H1 (cell line): ENCODE results near the gene STARD7. TPM values are rescaled to one million over a fixed set of nuclear protein-coding genes. Genes with fewer than 3 reads are reported as not detected.

ENCODE experiments used
- CTCF ChIA-PET: fragments of 300-600 bp; sonication (Branson Sonifier 250); formaldehyde crosslinking; loops from one replicate; lab custom pipeline; 2021; ENCODE audit not compliant: partially characterized antibody; lab: Charles Lee
- POLR2A ChIA-PET: fragments of 300-600 bp; sonication (Branson Sonifier 250); formaldehyde crosslinking; loops from one replicate; lab custom pipeline; 2021; ENCODE audit warnings: inconsistent platforms; ENCODE audit not compliant: partially characterized antibody; lab: Charles Lee
- DNase-seq, 2 experiments: peaks; one replicate each; pipeline versions ENCODE4 v3.0.0 to v3.0.0-alpha.2; 2010 to 2022; ENCODE audit warnings: low spot score in 2 of 2, low read depth in 1 of 2, mixed read lengths in 1 of 2
- FAIRE-seq: peaks from 2 replicates; lab custom pipeline; 2011; peaks lifted over from hg19 to GRCh38; lab: Jason Lieb, UNC
- H2AFZ ChIP-seq: 2 replicates; pipeline ENCODE4 v1.8.1; 2012; ENCODE audit warnings: low read length, inconsistent platforms
- H2AK5ac ChIP-seq: 2 replicates; pipeline ENCODE4 v1.6.1; 2013; ENCODE audit warnings: low read depth, low read length
- H2BK120ac ChIP-seq: replicated peaks from 2 replicates; pipeline ENCODE3; 2013; ENCODE audit warnings: low read depth, low read length, inconsistent platforms
- H2BK12ac ChIP-seq: 2 replicates; pipeline ENCODE4 v1.6.1; 2013; ENCODE audit warnings: low read depth, low read length
- H2BK15ac ChIP-seq: 2 replicates; pipeline ENCODE4 v1.6.1; 2013; ENCODE audit warnings: low read length
- H2BK20ac ChIP-seq: 2 replicates; pipeline ENCODE4 v1.6.1; 2013; ENCODE audit warnings: low read length
- H2BK5ac ChIP-seq: 2 replicates; pipeline ENCODE4 v1.6.1; 2013; ENCODE audit warnings: low read depth, low read length
- H3K14ac ChIP-seq: 2 replicates; pipeline ENCODE4 v1.6.1; 2013; ENCODE audit warnings: inconsistent platforms; ENCODE audit not compliant: insufficient read length
- H3K18ac ChIP-seq: 2 replicates; pipeline ENCODE4 v1.6.1; 2013; ENCODE audit warnings: low read length; ENCODE audit errors: extremely low read depth
- H3K23ac ChIP-seq: 2 replicates; pipeline ENCODE4 v1.6.1; 2013; ENCODE audit warnings: inconsistent platforms; ENCODE audit not compliant: insufficient read length
- H3K23me2 ChIP-seq: 2 replicates; pipeline ENCODE4 v1.6.1; 2013; ENCODE audit warnings: low read depth, low read length
- H3K27ac ChIP-seq: 2 replicates; pipeline ENCODE4 v1.6.1; 2011; ENCODE audit warnings: low read depth, low read length, inconsistent platforms
- H3K27me3 ChIP-seq, 4 experiments: replicated peaks in 1 of 4; 1 replicate in 1 of 4; 2 replicates in 3 of 4; pipeline versions ENCODE4 v1.6.1 to v1.8.1; 2011 to 2013; ENCODE audit warnings: low read length in 3 of 4, mild to moderate bottlenecking in 3 of 4, inconsistent platforms in 2 of 4, mixed read lengths in 2 of 4, moderate library complexity in 1 of 4; ENCODE audit not compliant: control insufficient read depth in 3 of 4, insufficient read depth in 3 of 4; ENCODE audit errors: extremely low read depth in 1 of 4
- H3K36me3 ChIP-seq, 4 experiments: 2 replicates each; pipeline versions ENCODE4 v1.6.1 to v1.8.1; 2011 to 2013; ENCODE audit warnings: mild to moderate bottlenecking in 4 of 4, low read length in 3 of 4, moderate library complexity in 2 of 4, control low read depth in 1 of 4, inconsistent platforms in 1 of 4; ENCODE audit not compliant: insufficient read depth in 4 of 4, control insufficient read depth in 2 of 4
- H3K4ac ChIP-seq: replicated peaks from 2 replicates; pipeline ENCODE3; 2013; ENCODE audit warnings: low read length, low read depth, mixed read lengths, inconsistent platforms; ENCODE audit not compliant: insufficient read length
- H3K4me1 ChIP-seq, 4 experiments: replicated peaks in 1 of 4; 1 replicate in 1 of 4; 2 replicates in 3 of 4; pipeline versions ENCODE4 v1.6.1 to v1.8.1; 2011 to 2013; ENCODE audit warnings: low read length in 3 of 4, inconsistent platforms in 2 of 4, mixed read lengths in 1 of 4; ENCODE audit not compliant: insufficient read depth in 4 of 4, control insufficient read depth in 3 of 4
- H3K4me2 ChIP-seq, 2 experiments: 2 replicates each; pipeline versions ENCODE4 v1.6.1 to v1.8.1; 2011 to 2013; ENCODE audit warnings: low read depth in 2 of 2, low read length in 2 of 2, control low read depth in 1 of 2, inconsistent platforms in 1 of 2, mild to moderate bottlenecking in 1 of 2; ENCODE audit not compliant: insufficient read depth in 1 of 2
- H3K4me3 ChIP-seq, 4 experiments: fragments of 200-600, 300-600 bp in 1 of 4; sonication (generic), shearing (Covaris generic), sonication (Bioruptor Twin) in 1 of 4; 2 replicates each; pipeline versions ENCODE4 v1.5.1 to v1.8.1; 2011 to 2016; ENCODE audit warnings: low read length in 4 of 4, low read depth in 3 of 4, control low read depth in 2 of 4, inconsistent platforms in 2 of 4, mild to moderate bottlenecking in 2 of 4, mixed read lengths in 1 of 4, moderate library complexity in 1 of 4; ENCODE audit not compliant: insufficient read depth in 2 of 4; ENCODE audit errors: extremely low read depth in 1 of 4
- H3K56ac ChIP-seq: replicated peaks from 2 replicates; pipeline ENCODE3; 2013; ENCODE audit warnings: low read depth, mild to moderate bottlenecking, mixed read lengths, low read length, inconsistent platforms; ENCODE audit not compliant: insufficient read length
- H3K79me1 ChIP-seq: 2 replicates; pipeline ENCODE4 v1.6.1; 2013; ENCODE audit warnings: low read depth, low read length, control low read depth
- H3K79me2 ChIP-seq, 2 experiments: 2 replicates each; pipeline versions ENCODE4 v1.6.1 to v1.8.1; 2012 to 2013; ENCODE audit warnings: low read length in 2 of 2, mild to moderate bottlenecking in 2 of 2, inconsistent platforms in 1 of 2; ENCODE audit not compliant: insufficient read depth in 2 of 2, control insufficient read depth in 1 of 2
- H3K9ac ChIP-seq, 4 experiments: replicated peaks in 1 of 4; 1 replicate in 1 of 4; 2 replicates in 3 of 4; pipeline versions ENCODE4 v1.6.1 to v1.8.1; 2011 to 2013; ENCODE audit warnings: low read depth in 3 of 4, low read length in 3 of 4, control low read depth in 2 of 4, mild to moderate bottlenecking in 2 of 4, moderate library complexity in 2 of 4, inconsistent platforms in 1 of 4; ENCODE audit errors: extremely low read depth in 1 of 4
- H3K9me3 ChIP-seq, 2 experiments: 2 replicates each; pipeline versions ENCODE4 v1.6.1 to v1.8.1; 2012 to 2013; ENCODE audit warnings: mild to moderate bottlenecking in 2 of 2, moderate library complexity in 2 of 2, control low read depth in 1 of 2, inconsistent platforms in 1 of 2, low read depth in 1 of 2, low read length in 1 of 2, mixed read lengths in 1 of 2; ENCODE audit not compliant: insufficient read depth in 2 of 2
- H4K20me1 ChIP-seq, 2 experiments: replicated peaks in 1 of 2; 2 replicates each; pipeline versions ENCODE3 to v1.8.1; 2011 to 2013; ENCODE audit warnings: inconsistent platforms in 2 of 2, low read length in 2 of 2, mild to moderate bottlenecking in 1 of 2; ENCODE audit not compliant: insufficient read depth in 2 of 2, control insufficient read depth in 1 of 2
- H4K5ac ChIP-seq: 2 replicates; pipeline ENCODE4 v1.6.1; 2013; ENCODE audit warnings: low read length, low read depth, mixed read lengths, inconsistent platforms; ENCODE audit not compliant: insufficient read length
- H4K8ac ChIP-seq: 2 replicates; pipeline ENCODE4 v1.8.0; 2013; ENCODE audit warnings: mild to moderate bottlenecking, moderate library complexity, low read length, inconsistent platforms; ENCODE audit not compliant: insufficient read depth; ENCODE audit errors: extremely low read depth
- H4K91ac ChIP-seq: replicated peaks from 2 replicates; pipeline ENCODE3; 2013; ENCODE audit warnings: low read length, mixed read lengths, inconsistent platforms; ENCODE audit not compliant: insufficient read length
- ATF2 ChIP-seq: IDR thresholded peaks from 2 replicates; pipeline ENCODE4 v1.6.1; 2012; ENCODE audit warnings: low read length, inconsistent platforms
- BRCA1 ChIP-seq: IDR thresholded peaks from 2 replicates; pipeline ENCODE4 v1.6.1; 2012; ENCODE audit warnings: low read depth, low read length, improper control_type of control experiment
- HDAC2 ChIP-seq, 2 experiments: fragments of 300-600 bp in 1 of 2; sonication (generic) in 1 of 2; IDR thresholded peaks; 2 replicates each; pipeline ENCODE4 v1.6.1; 2011 to 2012; ENCODE audit warnings: low read depth in 2 of 2, low read length in 2 of 2, mild to moderate bottlenecking in 2 of 2, moderate library complexity in 2 of 2, borderline replicate concordance in 1 of 2, inconsistent platforms in 1 of 2
- KDM1A ChIP-seq: fragments of 200-600, 300-600 bp; sonication (generic); IDR thresholded peaks from 2 replicates; pipeline ENCODE4 v1.7.1; 2016; ENCODE audit warnings: mild to moderate bottlenecking, low read length, borderline replicate concordance
- KDM4A ChIP-seq: IDR thresholded peaks from one replicate; pipeline ENCODE4 v1.7.1; 2012; ENCODE audit warnings: low read depth, mild to moderate bottlenecking, moderate library complexity, low read length, inconsistent platforms; ENCODE audit not compliant: severe bottlenecking
- NRF1 ChIP-seq: IDR thresholded peaks from 2 replicates; pipeline ENCODE4 v1.6.1; 2011; ENCODE audit warnings: mild to moderate bottlenecking, low read depth, low read length, improper control_type of control experiment
- POLR2AphosphoS5 ChIP-seq: IDR thresholded peaks from 2 replicates; pipeline ENCODE4 v1.6.1; 2011; ENCODE audit warnings: low read depth, low read length
- SP2 ChIP-seq: IDR thresholded peaks from 2 replicates; pipeline ENCODE4 v1.6.1; 2012; ENCODE audit warnings: mild to moderate bottlenecking, low read length, inconsistent platforms
- SRF ChIP-seq: IDR thresholded peaks from 2 replicates; pipeline ENCODE4 v1.6.1; 2011; ENCODE audit warnings: mild to moderate bottlenecking, low read depth, low read length, moderate library complexity
- TAF7 ChIP-seq: optimal IDR thresholded peaks from 2 replicates; pipeline ENCODE3; 2011; ENCODE audit warnings: low read depth, mild to moderate bottlenecking, inconsistent platforms, low read length, moderate library complexity, borderline replicate concordance
- USF2 ChIP-seq: IDR thresholded peaks from 2 replicates; pipeline ENCODE4 v1.6.1; 2011; ENCODE audit warnings: low read length, improper control_type of control experiment
- WGBS, 2 experiments: shearing (Covaris generic) in 1 of 2; methylation state at CpG; one replicate each; pipeline versions ENCODE4 v1.1.6 to v1.1.7; 2013 to 2015; ENCODE audit warnings: low lambda C conversion rate in 2 of 2, mixed read lengths in 2 of 2, inconsistent platforms in 1 of 2, low coverage in 1 of 2, missing lambda C conversion rate in 1 of 2; ENCODE audit not compliant: insufficient replicate concordance in 2 of 2, insufficient coverage in 1 of 2, insufficient read length in 1 of 2; ENCODE audit errors: extremely low coverage in 1 of 2, missing lambda C conversion rate in 1 of 2; 5-methylcytosine and 5-hydroxymethylcytosine counted together
- polyA plus RNA-seq, 7 experiments: library from polyadenylated mRNA; depleted of rRNA in 3 of 7; stranded (reverse) in 5 of 7; unstranded in 2 of 7; fragments of >200 nt in 5 of 7; fragments of 200-250 nt in 2 of 7; gene quantifications; 1 replicate in 5 of 7; 2 replicates in 1 of 7; 4 replicates in 1 of 7; pipeline versions ENCODE4 v1.2.1 to v1.2.3, GENCODE V29; 2011 to 2013; ENCODE audit warnings: missing spikeins in 2 of 7, mixed read lengths in 2 of 7
- total RNA-seq: library from RNA; stranded (reverse); fragmentation: NEBNext Ultra II Directional; extraction: Animal tissue kit (Norgen Biotek cat#: 25700); gene quantifications from 2 replicates; pipeline ENCODE4 v1.2.1, GENCODE V29; 2021

The STARD7 gene
- total and polyA plus RNA-seq, 2 of the 8 experiments (the other 6 are each of a cell fraction or from before 2014, with no cell fraction given): 89.1 to 200 TPM

GRCh38 chr2:96225016-96225533 is 16.4 kb upstream of the STARD7 start:
- Histone ChIP-seq H3K23me2 (no peaks in the 10 kb centered on the region), H4K8ac (no peak overlapping the region), H4K20me1 (no peaks in the 10 kb centered on the region), H4K91ac (no peak overlapping the region), H3K9me3 (no peaks in the 10 kb centered on the region), H3K9ac (no peak overlapping the region), H3K79me1 (no peaks in the 10 kb centered on the region), H4K5ac (no peak overlapping the region), H3K27ac (no peak overlapping the region), H3K56ac (no peak overlapping the region), H2BK15ac (no peak overlapping the region), H2AK5ac (no peak overlapping the region), H3K14ac (no peak overlapping the region), H3K23ac (no peak overlapping the region), H3K18ac (no peak overlapping the region), H3K4ac (no peak overlapping the region), H2BK5ac (no peak overlapping the region), H3K36me3 (no peaks in the 10 kb centered on the region), H3K79me2 (no peaks in the 10 kb centered on the region), H3K27me3 (no peaks in the 10 kb centered on the region), H3K4me2 (no peak overlapping the region), H3K4me3 (no peak overlapping the region), H2BK12ac (no peak overlapping the region), H2BK20ac (no peak overlapping the region), H2BK120ac (no peak overlapping the region), H3K4me1 (no peaks in the 10 kb centered on the region), H2AFZ (no peak overlapping the region)
- 93% methylated on average over 3 of the region's 3 CpGs; no CpG with 5 or more reads in 1 of the 2 experiments for WGBS, 2 experiments
- ChIA-PET POLR2A (interaction anchor here (0.7 kb wide), 1 partner anchor 115 kb away, joined by 4 read pairs; no protein-coding TSS in a partner anchor), CTCF (interaction anchor here (0.6 to 1.4 kb wide), 6 partner anchors 8 to 44 kb away, joined by 3 to 5 read pairs (median 3); no protein-coding TSS in a partner anchor)
- DNase-seq (no peak), FAIRE-seq (no peak)
- TF ChIP-seq SRF (no peak), NRF1 (no peak), ATF2 (no peak), HDAC2 (IDR thresholded peaks at IDR 0.05; ENCODE audit: borderline replicate concordance in 1 of 2, low read depth in 2 of 2, low read length in 2 of 2) (no peak), SP2 (no peak), KDM4A (no peak), BRCA1 (no peak), TAF7 (no peak), POLR2AphosphoS5 (no peak), USF2 (no peak), KDM1A (no peak)
